DMS53 (cell line): ENCODE results near the gene BCR.
A peak's percentile ranks its signal among the peaks of the same experiment; 100 is the strongest.

Source experiments
- DNase-seq: peaks from one replicate; lab custom pipeline; 2025; lab: John Stamatoyannopoulos, UW

The BCR gene

GRCh38 chr22:23262518-23263332 is 82.4 kb downstream of the BCR start:
- no peak for DNase-seq

DNA sequence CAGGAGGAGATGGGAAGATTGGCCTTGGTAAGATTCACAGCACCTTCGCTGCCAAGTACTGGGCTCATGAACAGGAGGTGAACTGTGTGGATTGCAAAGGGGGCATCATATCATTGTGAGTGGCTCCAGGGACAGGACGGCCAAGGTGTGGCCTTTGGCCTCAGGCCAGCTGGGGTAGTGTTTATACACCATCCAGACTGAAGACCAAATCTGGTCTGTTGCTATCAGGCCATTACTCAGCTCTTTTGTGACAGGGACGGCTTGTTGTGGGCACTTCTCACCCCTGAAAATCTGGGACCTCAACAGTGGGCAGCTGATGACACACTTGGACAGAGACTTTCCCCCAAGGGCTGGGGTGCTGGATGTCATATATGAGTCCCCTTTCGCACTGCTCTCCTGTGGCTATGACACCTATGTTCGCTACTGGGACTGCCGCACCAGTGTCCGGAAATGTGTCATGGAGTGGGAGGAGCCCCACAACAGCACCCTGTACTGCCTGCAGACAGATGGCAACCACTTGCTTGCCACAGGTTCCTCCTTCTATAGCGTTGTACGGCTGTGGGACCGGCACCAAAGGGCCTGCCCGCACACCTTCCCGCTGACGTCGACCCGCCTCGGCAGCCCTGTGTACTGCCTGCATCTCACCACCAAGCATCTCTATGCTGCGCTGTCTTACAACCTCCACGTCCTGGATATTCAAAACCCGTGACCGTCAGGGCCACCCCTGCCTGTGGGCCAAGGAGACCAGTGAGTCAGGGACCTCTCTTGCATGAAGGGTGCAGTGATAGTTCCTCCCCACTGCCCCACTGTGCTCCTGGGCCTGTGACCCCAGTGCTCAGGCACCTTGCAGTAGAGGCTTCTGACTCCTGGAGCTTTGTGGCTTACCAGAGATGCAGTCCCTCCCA is 83.6 kb downstream of the BCR start:
- DNase-seq = peak; percentile 12

DNA sequence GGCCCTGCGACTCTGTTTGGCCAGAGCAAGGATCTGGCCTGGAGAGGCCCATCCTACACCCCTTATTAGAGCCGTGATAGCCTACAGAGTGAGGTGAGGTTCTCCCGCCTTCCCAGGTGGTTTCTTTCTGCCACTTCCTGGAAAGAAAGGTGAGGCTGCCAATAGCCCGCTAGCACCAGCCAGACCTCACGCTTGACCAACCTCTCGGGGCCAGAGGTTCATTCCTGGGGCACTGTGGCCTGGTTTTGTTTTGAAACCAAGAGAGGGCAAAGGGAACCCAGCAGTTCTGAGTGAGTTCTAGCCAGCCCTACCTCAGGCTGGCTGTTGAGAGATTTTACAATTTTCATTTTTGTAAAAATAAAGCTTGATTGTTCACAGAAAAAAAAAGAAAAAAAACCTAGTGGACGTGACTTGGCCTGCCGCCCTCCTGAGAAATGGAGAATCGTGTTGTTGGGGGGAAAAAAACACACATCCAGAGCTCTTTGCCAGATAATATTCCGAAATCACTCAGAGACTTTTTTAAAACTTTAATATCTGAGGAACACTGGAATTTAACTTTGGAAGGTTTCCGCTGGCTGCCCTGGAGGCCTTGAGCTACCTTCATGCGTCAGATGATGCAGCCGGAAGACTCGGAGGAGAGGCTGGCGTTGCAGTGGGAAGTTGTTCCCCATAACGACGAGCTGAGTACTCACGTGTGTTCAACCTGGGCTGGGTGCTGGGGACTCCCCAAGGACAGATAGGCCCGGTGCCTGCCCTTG is 84.5 kb downstream of the BCR start:
- DNase-seq = peak; percentile 15

DNA sequence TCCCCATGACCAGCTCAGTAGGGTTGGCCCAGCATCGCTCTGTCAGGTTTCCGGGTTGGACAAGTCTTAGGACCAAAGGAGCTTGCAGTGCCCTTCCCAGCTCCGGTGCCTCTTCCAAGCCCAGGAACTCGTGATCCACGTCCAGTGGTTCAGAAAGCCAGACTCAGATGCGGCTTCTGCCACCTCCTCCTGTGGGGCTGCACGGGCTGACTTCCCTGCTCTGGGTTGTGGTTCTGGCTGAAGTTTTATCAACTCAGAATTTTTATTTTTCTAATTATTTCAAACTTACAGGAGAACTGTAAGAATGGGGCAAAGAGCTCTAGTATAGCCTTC is 85.0 kb downstream of the BCR start:
- DNase-seq = no peak

DNA sequence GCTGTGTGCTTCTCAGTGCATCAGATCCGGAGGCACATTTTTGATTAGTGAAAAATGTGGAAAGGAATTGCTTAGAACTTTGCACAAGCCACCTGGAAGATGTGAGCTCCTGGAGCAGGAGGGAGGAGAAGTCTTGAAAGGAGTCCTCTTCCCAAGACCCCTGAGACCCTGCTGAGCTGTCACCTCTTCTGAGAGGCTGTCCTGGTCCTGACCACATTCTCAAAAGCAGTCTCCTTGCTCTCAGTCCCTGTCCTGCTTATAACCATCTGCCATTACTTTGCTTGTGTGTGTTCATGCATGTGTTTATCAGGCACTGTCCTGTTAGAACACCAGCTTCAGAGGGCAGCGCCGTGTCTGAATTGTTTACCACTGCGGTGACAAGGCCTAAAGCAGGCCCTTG is 86.5 kb downstream of the BCR start:
- peak; percentile 50 for DNase-seq

GRCh38 chr22:23267226-23268043 is 87.1 kb downstream of the BCR start:
- peak; percentile 52 for DNase-seq

DNA sequence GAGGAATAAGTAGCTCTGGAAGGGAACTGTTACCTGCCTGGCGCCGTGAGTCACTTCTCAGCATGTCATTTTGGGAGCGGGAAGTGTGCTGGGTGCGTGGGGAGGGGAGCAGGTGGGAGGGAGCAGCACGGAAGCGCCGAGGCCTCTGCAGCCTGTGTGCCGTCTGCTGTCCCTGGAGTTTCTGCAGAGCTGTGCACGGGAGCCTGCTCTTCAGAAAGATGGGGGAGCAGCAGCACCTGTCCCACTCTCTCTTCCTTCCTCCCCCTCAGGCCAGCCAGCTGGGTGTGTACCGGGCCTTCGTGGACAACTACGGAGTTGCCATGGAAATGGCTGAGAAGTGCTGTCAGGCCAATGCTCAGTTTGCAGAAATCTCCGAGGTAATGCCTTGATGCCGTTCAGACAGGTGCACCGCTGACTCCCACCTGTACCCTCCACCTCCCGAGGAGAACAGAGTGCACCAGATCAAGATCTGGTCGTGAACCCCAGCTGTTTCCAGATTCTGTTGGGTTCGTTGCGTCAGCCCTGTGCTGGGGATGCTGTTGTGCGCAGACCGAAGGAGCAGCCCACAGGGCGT is 87.9 kb downstream of the BCR start:
- peak; percentile 83 for DNase-seq

DNA sequence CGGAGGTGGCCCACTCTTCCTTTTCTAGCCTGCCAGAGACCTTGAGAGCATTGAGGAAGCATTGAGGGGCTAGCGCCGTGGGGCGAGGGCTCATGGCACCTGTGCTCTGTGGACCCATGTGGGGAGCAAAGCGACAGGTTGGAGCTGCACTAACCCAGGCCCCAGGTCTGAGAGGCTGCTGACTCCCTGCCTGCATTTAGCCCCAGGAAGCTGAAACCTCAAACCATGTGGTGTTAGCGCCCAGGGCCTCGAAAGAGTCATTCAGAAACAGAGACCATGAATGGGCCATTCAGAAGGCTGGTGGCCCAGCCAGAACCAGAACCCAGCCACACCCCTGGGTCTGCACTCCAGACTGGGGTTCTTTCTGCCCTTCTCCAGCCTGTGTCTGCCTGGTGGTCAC is 88.6 kb downstream of the BCR start:
- peak; percentile 3 for DNase-seq

DNA sequence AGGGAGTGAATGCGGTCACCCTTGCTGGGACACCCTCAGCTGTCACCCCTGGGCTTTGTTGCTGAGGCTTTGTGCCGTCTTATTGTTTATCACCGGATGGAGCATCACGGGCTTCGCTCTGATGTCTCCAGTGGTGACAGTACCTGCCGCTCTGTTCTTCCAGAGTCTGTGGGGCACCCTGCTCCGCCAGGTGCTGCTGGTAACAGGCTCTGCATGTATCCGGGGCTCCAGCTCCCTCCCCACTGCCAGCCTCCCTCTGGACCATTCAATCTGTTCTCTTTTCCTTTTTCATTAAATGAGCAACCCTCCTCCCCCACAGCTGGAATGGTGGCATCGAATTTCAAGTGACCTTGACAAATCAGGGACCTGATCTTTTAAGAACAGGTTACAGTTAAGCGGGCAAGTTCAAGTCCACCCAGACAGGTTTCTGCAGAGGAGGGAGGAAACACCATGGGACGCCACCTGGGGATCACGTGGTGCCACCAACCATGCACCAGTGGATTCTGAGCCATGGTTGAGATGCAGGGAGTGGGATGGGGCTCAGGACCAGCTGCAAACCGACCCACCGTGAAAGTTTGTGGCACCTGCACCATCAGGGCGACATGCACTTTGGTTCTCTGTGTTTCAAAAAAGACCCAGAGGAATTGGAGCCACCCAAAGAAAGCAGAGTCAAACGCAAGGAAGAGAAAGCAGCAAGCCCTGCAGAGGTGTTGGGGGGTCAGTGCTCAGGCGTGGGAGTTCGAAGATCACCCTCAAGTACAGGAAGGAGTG is 89.3 kb downstream of the BCR start:
- DNase-seq = peak; percentile 2

GRCh38 chr22:23270212-23270733 is 90.0 kb downstream of the BCR start:
- DNase-seq = no peak

GRCh38 chr22:23270798-23271596 is 90.7 kb downstream of the BCR start:
- DNase-seq = no peak

- no peak for DNase-seq
Observed at GRCh38 chr22:23271597-23271908, 91.2 kb downstream of the BCR start.

GRCh38 chr22:23272371-23272770 is 92.1 kb downstream of the BCR start:
- no peak for DNase-seq

DNA sequence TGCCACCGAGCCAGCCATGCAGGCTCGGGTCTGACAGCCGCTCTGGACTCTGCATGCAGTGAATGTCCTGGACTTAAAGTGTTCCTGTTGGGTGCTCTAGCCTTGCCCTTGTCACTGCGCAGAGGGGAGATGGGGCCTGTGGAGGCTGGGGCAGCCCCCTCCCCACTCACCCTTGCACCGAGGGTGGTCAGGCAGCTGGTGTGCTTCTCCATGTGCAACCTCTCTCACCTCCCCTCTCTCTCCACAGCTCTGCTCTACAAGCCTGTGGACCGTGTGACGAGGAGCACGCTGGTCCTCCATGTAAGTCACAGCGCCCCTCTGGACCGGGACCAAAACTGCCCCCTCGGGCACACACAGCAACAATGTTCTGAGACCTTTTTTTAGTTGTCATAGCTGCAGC is 92.5 kb downstream of the BCR start:
- DNase-seq = no peak

GRCh38 chr22:23273445-23274145 is 93.3 kb downstream of the BCR start:
- DNase-seq = no peak

DNA sequence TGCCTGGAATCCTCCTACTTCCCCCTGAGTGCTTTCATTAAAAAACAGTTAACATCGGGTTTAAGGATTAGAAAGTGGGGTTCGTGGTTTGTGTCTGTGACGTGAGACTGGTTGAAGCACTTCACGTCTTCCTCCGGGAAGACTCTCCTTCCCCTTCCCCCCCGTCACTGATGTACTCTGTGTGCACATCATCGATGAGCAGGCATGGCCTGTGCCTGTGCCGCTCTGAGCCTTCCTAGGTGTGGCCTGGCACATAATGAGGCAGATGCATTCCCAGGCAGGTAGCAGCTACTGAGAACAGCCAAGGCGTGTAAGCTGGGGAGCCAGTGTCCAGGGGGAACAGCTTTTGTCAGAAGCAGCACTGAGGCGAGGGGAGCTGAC is 93.8 kb downstream of the BCR start:
- no peak for DNase-seq

- DNase-seq = no peak
Observed at GRCh38 chr22:23274891-23275694, 94.8 kb downstream of the BCR start.

GRCh38 chr22:23275751-23276150 is 95.4 kb downstream of the BCR start:
- DNase-seq = no peak
